ENCODE data around the gene P2RY2.

Gene P2RY2

GRCh38 chr11:73218106-73218829, at the start of gene P2RY2:
TSS of gene P2RY2 (plus strand) at chr11:73218281. CDS start at chr11:73234160, 15,879 bp downstream.
- DNase-seq (ENCODE audit: low read depth in 2 of 2, low spot score in 1 of 2), result no peak

DNA sequence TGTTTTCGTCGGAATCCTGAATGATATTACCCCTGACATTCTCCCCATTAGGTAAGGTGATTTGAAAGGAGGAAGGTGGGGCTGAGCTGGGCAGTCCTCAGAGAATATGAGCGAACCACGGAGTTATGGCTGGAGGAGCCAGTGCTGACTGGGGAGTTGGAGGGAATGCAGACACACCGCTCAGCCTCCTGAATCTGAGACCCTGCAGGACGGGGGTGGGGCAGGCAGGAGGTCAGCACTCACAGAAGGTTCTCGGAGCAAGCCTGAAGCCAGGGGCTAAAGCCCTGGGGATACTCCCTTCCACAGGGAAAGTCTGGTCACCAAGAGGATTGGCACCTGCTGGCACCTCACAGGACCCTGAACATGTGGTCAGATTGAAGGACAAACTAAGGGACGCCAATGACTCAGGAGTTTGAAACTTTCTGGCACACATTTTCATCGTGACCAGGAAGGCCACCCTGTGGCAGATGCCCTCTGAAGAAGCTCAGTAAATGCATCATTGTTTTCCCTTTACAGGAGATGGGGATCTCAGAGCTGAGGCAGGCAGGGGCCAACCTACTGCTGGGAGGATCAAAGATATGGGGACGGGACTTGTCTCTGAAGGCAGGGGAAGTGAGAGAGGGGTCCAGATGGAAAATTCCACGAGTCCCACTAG, 49.0 kb upstream of the P2RY2 start:
- no peak for DNase-seq (ENCODE audit: low read depth in 2 of 2, low spot score in 1 of 2)

- DNase-seq (ENCODE audit: low read depth in 2 of 2, low spot score in 1 of 2), result no peak
These were observed 47.9 kb upstream of the P2RY2 start for GRCh38 chr11:73170140-73170539.

GRCh38 chr11:73171436-73172161, 46.5 kb upstream of the P2RY2 start:
- DNase-seq (ENCODE audit: low read depth in 2 of 2, low spot score in 1 of 2), result no peak

DNA sequence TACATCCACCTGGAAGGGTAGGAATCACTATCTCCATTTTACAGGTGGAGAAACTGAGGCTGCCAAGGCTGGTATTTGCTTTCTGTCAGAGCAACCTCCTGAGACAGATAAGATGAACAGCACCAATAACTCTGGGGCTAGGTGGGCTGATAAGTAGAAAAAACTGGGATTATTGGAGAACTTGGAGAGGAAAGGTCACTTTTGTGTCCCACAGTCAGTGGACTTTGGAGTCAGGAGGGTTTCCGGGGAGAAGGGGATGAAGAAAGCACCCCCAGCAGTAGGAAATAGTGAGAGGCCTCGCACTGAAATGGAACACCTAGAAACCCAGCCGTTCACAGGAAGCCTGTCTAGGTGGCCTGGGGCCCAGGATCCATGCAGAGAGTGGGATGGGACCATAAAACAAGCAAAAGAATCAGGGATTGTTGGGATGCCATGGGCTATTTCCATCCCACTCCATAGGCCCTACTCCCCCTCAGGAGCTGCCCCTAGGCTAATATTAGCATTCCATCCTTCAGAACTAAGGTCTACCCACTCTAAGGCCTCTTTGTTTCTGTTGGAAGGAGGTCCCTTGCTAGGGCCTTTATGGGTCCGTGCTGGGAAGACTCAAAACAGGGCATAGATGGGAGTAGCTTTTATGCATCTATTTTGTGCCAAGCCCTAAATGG, 45.0 kb upstream of the P2RY2 start:
- no peak for DNase-seq (ENCODE audit: low read depth in 2 of 2, low spot score in 1 of 2)

GRCh38 chr11:73173755-73174494, 44.2 kb upstream of the P2RY2 start:
- no peak for DNase-seq (ENCODE audit: low read depth in 2 of 2, low spot score in 1 of 2)

DNA sequence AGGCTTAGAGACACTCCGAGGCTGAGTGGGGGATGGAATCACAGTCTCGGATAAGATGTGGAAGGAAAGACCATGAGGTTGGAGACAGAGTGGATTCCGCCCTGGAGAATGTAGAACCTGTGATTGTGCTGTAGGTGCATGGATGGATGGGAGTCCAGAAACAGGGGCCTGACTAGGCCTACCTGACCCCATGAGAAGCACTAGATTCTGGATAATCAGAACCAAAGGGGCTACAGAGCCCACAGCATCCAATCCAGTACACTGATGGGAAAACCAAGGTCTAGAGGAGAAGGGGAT, 43.6 kb upstream of the P2RY2 start:
- DNase-seq (ENCODE audit: low read depth in 2 of 2, low spot score in 1 of 2), result no peak

DNA sequence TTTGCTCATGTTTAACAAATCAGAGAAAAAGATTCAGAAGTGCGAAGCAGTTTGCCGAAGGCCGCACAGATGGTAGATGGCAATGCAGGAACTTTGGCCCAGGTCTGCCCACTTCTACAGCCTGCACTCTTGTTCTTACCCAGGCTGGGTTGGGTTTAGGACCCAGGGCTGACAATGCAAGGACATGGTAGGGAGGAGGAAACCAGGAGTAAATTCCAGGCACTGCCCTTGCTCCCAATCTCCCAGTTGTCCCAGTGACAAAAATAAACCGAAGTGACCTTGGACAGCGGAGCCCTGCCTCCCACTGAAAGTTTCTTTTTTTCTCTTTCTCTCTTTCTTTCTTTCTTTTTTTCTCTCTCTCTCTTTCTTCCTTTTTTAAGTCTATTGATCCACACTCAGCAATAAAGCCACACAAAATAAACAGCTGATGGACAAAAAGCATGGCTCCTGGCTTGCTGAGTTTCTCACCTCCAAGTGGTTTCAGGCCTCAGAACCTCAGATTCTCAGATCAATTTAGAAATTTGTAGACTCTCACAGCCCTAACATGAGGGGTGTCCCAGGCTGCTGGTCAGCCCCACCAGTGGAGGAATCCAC, 42.4 kb upstream of the P2RY2 start:
- DNase-seq (ENCODE audit: low read depth in 2 of 2, low spot score in 1 of 2), result no peak

GRCh38 chr11:73176145-73176873, 41.8 kb upstream of the P2RY2 start:
- DNase-seq (ENCODE audit: low read depth in 2 of 2, low spot score in 1 of 2), result no peak

GRCh38 chr11:73176874-73177155, 41.3 kb upstream of the P2RY2 start:
- no peak for DNase-seq (ENCODE audit: low read depth in 2 of 2, low spot score in 1 of 2)

GRCh38 chr11:73177380-73177777, 40.7 kb upstream of the P2RY2 start:
- no peak for DNase-seq (ENCODE audit: low read depth in 2 of 2, low spot score in 1 of 2)

DNA sequence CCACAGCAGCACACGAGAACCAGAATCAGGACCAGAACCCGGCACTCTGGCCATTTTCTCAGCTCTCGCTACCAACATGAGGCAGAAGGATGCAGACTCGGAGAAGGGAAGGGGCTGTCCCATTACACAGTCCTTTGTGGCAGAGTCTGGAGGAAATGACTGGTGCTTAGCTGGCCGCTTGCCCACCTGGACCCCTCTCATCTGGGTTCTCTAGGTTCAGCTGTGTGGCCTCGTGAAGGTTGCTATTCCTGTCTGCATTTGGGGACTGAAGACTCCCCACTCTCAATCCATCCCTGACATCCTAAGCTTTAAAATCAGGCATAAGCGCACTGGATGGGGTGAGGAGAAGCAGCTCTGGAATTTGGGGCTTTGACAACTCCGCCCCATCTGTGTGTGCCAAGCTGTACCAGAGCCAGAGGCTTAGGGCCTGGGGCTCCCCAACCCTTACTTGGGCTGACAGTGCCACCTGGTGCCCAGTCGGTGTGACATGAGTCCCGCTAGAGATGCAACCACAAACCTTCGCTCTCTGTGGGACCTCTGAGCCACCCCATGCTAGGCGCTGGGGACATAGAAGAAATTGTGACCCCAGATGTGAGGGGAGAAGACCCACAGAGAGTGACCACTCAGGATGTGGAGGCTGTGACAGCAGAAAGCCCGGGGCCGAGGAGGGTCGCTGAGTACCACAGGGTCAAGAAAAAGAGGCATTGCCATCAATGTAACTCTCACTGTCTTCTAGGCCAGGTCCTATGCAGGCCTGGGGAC, 40.1 kb upstream of the P2RY2 start:
- peak; percentile 56 to 64 for DNase-seq (ENCODE audit: low read depth in 2 of 2, low spot score in 1 of 2)

- DNase-seq (ENCODE audit: low read depth in 2 of 2, low spot score in 1 of 2), result no peak
These were observed 39.4 kb upstream of the P2RY2 start for GRCh38 chr11:73178681-73179080.

- no peak for DNase-seq (ENCODE audit: low read depth in 2 of 2, low spot score in 1 of 2)
These were observed 35.2 kb upstream of the P2RY2 start for GRCh38 chr11:73182824-73183321.

DNA sequence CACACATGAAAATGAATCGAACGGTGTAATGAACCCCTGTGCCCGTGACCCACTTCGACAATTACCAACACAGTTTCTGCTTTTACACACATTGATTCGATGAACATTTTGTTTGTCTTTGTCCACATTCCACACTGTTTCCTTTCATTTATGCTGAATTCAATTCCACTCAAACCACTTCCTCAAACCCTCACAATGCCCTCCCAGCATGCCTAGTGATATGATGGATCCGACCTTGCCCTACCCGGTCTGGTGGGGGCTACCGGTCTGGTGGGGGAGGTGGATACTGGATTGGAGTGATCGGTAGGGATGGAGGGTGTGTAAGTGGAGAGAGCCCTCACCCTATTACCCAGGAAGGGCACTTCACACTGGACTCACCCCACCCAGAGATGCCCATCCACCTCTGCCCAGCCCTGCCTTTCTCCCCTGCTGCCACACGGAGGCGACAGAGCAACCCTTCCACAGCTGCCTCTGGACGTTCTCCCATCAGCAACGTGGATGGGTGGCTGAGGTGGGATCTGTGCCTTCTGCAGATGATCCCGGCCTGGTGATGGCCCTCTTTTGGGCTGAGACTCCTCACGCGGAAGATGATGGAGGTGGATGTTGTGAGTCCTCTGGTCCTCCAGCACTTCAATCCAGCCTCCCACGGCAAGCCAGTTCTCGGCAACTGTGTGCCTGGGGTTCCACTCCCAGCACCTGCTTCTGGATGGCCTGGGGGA, 33.0 kb upstream of the P2RY2 start:
- DNase-seq (ENCODE audit: low read depth in 2 of 2, low spot score in 1 of 2), result no peak

GRCh38 chr11:73185680-73186293, 32.3 kb upstream of the P2RY2 start:
- no peak for DNase-seq (ENCODE audit: low read depth in 2 of 2, low spot score in 1 of 2)

GRCh38 chr11:73186294-73186850, 31.7 kb upstream of the P2RY2 start:
- no peak for DNase-seq (ENCODE audit: low read depth in 2 of 2, low spot score in 1 of 2)

- no peak for DNase-seq (ENCODE audit: low read depth in 2 of 2, low spot score in 1 of 2)
These were observed 31.2 kb upstream of the P2RY2 start for GRCh38 chr11:73186886-73187285.
